Ammon's horn (tissue), 1 donor: ENCODE data around the gene SYVN1.
"Not testable (repeated sequence)": the region's sequence is repeated elsewhere in the genome, so short reads cannot be mapped to it uniquely, and the experiment has no call there.

Experiments
- DNase-seq: peaks from one replicate; pipeline ENCODE4 v3.0.0-alpha.2; 2016; ENCODE audit warnings: low spot score

Gene SYVN1

DNA sequence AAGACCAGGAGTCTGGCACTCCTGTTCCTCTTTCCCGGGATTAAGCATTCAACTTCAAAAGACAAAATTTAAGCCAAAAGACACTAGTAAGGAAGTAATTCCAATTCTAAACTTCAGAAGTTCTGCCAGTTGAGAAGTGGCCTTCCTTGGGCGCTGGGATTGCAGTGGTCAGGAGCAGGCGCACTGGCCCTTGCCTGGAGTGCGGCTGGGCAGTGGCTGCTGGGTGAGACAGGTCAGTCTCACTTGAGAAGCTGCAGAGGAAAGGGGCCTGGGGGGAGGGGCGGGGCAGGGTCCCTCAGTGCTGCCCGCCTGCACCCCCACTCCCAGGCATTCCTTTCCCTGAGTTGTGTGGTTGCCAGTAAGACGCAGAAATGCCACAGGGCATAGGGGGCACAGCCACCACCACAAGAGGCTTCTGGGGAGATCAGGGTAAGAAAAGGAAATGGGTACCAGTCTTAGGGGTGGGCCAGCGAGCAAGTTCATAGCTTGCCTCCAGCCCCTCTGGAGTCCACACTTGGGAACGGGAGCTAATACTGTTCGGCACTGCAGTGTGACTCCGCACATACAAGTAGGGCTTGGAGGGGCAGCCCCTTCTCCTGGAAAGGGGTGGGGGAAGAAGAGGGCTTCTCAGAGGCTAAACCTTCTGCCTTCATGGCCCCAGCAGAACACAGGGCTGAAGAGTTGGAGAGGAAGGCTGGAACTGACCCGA, 6.7 kb downstream of the SYVN1 start:
- DNase-seq = no peak

DNA sequence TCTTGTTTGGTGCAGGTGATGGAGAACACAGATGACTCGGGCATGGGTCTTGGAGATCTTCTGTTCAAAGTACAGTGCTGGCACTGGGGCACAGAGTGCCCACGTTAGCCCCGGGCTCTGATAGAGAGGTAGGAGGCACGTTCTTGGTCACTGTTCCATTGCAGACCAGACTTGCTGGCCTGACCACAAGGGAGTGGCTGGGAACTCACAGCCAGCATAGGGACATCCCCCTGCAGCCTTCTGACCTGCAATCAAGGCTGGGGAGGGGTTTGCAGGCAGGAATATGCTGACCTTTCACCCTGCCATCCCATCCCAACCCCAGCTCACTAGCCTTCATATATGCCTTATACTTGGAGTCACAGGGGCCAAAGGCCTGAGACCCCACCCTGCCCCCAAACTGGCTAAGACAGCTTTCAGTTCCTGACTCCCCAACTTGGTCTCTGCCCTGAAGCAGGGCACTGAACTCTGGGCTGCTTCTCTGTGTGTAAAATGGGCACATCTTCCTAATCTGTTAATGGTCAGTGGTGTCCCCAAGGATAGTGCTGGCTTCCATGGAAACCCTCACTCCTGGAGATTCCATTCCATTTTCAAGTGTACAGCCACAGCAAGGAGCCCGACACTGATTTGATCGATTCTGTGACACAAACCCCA, 7.6 kb downstream of the SYVN1 start:
- DNase-seq = no peak

DNA sequence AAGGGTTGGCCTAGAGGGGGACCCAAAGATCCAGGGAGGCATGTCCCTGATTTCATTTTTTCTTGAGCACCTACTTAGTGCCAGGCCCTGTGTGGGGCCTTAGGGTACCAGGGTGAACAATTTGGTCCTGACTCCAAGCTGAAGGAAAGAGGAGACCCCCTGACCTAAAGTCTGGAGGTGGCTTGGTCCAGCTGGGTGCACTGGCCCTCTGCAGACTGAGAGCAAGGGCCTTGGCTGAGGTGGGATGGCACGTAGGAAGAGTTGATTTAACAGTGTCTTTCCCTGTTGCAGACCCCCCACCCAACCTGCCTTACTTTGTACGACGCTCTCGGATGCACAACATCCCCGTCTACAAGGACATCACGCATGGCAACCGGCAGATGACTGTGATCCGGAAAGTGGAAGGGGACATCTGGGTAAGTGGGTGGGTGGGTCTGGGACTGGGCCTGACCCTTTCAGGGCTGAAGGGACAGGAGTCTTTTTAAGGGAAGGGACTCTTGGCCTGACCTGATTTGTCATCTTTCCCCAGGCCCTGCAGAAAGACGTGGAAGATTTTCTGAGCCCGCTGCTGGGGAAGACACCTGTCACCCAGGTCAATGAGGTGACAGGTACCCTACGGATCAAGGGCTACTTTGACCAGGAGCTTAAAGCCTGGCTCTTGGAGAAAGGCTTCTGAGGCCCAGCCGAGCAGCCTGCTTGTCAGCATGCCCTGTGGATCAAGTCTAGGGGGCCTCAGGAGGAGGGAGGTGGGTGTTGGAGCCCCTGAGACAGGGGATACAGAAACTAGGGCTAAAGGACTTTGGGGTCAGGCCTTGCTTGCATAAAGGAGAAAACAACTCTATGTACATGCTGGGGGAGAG, 8.9 kb downstream of the SYVN1 start:
- DNase-seq = no peak

DNA sequence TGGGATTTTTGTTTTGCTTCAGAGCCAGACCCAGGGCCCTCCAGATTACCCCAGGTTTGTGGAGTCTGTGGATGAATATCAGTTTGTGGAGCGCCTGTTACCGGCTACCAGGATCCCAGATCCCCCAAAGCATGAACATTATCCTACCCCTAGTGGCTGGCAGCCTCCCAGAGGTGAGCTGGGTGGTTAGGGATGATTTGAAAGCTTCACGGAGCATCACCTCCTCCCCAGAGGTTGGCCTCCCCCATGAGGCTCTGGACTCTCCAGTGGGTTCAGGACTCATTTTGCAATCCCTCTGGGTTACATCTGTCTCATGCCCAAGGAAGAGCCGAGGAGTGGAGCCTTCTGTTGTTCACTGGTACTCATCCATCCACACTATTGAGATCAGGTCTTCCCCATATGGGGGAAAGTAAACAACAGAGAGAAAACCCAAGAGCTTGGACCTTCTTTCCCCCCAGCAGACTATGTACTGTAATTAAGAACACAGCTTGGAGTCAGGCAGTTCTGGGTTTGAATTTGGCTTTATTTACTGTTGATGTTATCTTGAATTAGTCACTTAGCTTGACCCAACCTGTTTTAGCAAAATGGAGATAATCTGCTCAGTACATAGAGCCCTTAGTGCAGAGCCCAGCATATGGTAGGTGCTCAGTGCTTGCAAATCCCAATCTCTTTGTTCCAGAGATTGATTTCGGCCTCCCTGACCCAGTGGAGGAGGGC, 9.7 kb downstream of the SYVN1 start:
- DNase-seq = no peak

DNA sequence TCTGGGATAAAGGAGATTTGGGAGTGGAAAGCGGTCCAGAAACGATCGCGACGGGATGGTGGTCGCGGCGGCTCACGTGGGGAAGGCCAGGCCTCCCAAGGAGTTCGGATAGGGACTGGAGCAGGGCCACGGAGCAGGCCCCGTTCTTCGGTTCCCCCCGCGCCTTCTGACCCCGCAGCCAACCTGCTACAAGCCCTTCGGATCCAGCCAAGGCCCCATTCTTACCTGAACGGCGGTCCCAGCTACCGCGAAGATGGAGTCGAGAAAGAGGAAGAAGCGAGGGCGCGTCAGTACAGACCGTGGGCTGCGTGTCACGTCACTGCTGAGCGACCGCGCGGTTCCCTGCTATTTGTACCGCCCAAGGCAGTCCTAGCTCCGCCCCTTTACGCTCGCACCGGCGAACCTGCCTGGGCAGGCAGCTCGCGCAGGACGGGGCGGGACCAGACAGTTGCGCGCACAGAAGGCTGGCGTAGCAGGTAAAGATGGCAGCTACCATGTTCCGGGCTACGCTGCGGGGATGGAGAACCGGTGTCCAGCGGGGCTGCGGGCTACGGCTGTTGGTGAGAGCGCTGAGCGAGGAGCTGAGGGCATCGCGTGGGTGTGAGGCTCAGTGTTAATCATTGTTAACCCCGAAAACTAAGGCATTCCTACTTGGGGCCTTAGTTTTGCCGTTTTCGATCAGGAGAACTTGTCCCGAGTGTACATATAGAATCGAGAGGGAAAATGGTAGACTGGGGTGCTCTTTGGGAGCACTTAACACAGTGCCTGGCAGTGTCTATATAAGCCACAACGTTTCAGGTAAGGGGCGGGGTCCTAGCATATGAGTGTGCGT, 12.2 kb downstream of the SYVN1 start, which contains the start of the genes FAU and MRPL49:
Gene FAU (minus strand): TSS at position 270 of the 832 bp plus-strand sequence. CDS start 321 bp downstream, outside the sequence.
Gene MRPL49 (plus strand): TSS at position 457 of the 832 bp plus-strand sequence. CDS start 26 bp downstream, at position 483.
- DNase-seq = peak; percentile 99

DNA sequence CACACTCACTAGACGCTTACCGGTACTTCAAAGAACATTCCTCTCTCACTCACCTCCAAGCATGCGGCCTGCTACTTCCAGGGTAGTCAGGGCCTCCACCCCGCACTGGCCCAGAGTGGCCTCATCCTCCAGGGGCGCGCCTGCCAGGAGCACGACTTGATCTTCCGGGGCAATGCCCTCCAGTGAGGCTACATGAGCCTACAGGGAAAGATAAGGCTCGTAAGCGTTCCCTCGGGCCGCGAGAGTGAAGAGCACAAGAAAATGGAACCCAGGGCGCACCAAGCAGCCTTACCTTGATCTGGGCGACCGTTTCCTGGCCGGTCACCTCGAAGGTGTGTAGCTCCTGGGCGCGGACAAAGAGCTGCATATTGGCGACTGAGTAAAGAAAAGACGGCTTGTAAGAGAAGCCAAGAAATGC, 12.9 kb downstream of the SYVN1 start:
- no peak for DNase-seq

DNA sequence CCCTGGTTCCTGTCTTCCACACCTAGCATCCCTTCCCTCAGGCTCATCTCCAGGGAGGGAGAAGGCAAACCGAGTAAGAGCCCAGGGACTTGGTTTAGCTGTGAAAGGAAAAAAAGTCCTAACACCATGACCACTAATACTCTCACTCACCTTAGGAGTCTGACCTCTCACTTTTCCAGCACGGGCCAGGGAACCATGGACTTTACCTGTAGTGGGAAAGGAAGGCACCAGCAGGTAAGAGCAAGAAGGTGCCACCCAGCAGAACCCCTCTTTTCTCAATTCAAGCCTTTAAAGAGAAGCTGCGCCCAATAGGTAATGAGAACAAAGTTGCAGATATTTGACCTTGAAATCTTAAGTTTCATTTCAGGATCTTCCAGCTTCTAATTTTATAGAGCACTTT, 13.5 kb downstream of the SYVN1 start:
- no peak for DNase-seq

DNA sequence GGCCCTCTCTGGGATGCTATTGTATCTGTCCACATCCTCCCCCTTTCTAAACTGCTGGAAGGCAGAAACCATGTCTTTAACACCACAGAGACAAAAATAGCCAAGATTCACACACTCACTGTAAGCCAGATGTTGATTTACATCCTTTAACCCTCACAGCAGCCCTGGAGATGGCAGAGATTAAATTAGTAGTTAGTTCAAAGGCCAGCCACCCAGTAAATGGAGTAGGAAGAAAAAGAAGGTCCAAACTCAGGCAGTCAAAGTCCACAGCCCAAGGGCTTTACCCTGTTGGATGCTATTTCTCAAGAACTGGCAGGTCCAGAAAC, 14.7 kb downstream of the SYVN1 start:
- no peak for DNase-seq

DNA sequence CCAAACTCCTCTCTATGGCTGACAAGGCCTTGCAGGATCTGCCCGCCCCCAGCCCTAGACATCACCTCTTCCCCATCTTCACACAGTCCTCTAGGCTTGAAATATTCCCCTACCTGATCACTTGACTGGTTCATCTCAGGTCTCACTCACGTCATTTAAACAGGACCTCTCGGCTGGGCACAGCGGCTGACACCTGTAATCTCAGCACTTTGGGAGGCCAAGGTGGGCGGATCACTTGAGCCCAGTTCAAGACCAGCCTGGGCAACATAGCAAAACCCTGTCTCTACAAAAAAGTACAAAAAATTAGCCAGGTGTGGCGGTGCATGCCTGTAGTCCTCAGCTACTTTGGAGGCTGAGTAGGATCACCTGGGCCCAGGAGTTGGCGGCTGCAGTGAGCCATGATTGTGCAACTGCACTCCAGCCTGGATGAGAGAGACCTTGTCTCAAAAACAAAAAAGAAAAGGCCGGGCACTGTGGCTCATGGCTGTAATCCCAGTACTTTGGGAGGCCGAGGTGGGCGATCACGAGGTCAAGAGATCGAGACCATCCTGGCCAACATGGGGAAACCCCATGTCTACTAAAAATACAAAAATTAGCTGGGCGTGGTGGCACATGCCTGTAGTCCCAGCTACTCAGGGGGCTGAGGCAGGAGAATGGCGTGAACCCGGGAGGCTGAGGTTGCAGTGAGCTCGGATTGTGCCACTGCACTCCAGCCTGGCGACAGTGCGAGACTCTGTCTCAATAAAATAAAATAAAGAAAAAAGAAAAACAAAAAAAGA, 15.2 kb downstream of the SYVN1 start:
- DNase-seq = not testable (repeated sequence)

DNA sequence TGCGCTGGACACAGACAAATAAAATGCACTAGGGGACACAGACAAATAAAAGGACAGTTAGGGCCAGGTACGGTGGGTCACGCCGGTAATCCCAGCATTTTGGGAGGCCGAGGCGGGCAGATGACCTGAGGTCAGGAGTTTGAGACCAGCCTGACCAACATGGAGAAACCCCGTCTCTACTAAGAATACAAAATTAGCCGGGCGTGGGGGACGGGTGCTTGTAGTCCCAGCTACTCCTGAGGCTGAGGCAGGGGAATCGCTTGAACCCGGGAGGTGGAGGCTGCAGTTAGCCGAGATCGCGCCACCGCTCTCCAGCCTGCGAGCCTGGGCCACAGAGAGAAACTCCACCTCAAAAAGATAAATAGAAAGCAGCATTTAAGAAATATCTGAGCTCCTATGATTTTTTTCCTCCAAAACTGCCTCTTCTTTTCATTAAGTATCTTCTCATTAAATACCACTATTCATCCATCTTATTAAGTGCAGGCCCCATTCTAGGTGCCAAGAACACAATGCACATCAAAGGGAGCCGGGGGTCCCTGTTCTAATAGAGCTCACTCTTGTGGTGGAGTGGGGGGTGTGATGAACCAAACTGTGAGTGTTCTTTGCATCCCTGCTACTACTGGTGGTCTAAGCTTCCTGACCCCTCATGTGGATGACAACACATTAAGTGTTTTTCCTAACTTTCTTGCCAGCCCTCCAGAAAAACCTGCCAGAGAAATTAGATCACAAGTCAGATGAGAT, 16.1 kb downstream of the SYVN1 start:
- no peak for DNase-seq

DNA sequence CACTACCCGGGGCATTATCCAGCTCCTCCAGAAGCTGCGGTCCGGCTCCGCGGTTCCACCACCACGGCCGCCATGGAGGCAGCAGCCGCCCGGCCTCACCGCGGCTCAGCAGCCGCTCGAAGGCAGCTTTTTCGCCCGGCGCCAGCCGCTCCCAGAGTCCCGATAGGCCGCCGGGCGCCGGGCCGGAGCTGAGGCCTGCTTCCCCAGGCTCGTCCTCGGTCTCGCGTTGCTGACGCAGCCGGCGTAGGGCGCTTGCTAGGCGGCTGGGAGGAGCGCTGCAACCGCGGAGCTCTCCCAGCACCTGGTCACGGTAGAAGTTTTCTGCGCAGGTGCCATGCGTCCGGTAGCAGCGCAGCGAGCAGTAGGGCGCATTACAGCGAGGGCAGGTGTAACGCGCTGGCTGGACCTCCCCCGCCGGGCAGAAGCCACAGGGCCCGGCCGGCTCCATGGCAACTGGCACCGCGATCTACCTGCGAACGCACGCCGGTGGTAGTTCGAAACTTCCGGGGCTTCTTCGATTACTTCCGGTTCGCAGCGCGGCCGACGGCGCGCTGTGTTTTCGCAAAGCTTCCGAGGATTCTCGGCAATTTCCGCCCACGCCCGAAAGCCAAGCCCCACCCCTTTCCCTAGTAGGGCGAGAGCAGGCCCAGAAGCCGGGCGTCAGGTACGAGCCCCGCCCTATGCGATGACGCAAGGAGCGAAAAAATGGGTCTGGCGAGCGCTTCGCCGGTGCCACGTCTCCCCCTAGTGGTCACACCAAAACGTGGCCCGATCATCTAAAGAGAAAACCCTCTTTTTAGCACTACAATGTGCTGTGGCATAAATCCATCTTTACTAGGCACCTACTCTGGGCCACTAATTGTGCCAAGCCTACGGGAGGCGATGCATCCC, 16.9 kb downstream of the SYVN1 start, which contains the start of gene ZNHIT2:
Gene ZNHIT2 (minus strand): TSS at position 496 of the 891 bp plus-strand sequence. CDS start 48 bp downstream, at position 448.
- peak; percentile 99 for DNase-seq

DNA sequence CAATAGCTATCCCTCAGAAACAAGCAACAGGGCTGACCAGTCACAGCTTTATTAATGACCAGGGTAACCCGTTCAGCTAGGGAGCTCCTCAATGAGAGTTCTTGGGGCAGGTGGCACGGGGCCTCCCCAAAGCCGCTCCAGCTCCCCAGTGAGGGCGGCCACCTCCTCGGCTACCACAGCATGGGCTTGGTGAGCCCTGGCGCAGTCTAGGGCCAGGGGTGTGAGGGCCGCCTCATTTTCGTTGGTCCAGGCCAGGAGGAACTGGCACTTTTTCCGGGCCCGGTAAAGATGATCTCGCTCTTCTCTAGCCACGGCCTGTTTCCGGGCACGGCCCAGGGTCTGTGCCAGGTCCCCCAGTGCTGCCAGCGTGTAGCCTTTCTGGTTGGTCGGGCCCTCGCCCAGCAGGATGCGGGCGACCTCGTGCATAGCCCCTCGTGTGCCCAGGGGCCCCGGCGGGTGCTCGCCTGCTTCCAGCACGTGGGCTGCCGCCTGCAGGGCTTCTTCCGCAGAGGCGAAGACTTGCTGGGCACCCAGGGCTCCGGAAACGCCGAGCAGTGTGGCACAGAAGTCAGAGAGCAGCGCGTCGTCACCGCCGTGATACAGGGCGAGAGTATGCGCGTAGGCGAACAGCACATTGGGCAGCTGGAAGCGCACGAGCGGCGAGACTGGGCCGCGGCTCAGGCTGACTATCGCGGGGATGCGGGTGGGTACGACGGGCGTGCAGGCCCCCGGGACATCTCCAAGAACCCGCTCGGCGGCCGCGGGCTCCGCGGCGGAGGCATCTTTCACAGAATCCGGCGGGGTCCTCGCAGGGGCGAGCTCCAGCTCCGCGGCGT, 17.7 kb downstream of the SYVN1 start:
- no peak for DNase-seq

DNA sequence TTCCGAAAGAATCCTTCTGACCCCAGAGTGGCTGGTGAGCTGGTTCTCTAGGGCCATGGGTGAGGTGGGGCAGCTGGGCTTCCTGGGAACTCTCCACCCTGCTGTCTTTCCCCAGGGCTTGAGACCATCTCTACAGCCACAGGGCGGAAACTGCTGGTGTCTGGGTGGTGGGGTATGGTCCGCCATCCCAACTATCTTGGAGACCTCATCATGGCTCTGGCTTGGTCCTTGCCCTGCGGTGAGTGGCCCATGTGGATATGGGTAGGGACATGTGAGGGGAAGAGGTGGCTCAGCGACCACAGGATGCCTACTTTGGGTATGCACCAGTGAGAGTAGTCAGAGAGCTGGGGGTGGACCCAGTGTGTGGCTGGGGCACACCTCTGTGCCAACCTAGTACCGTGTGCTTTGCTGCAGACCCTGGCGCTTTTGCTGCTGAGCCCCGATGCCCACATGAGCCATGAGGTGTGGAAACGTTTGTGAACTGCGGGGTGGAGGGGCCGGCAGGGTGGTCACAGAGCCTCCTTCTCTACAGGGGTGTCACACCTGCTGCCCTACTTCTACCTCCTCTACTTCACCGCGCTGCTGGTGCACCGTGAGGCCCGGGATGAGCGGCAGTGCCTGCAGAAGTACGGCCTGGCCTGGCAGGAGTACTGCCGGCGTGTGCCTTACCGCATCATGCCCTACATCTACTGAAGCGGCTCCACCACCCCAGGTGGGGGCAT, 18.8 kb downstream of the SYVN1 start:
- no peak for DNase-seq

DNA sequence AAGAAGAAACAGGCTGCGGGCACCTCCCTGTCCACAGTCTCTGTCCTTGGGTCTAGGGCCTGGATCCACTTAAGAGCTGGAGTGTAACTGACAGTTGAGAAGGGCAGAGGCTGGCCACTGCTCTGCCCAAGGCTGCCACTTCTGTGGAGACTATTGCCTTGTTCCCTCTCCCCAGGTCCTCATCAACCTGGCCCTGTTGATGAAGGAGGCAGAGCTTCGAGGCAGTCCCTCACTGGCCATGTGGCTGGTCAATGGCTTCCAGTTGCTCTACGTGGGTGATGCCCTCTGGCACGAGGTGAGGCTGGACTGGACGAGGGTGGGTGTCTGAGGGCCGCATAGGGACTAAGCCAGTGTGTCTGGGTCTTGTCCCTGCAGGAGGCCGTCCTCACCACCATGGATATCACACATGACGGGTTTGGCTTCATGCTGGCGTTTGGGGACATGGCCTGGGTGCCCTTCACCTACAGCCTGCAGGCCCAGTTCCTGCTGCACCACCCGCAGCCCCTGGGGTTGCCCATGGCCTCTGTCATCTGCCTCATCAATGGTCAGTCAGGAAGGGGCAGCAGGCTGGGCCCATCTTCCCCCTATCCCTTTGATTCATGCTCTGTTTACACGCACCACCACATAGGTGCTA, 19.7 kb downstream of the SYVN1 start:
- DNase-seq = no peak

DNA sequence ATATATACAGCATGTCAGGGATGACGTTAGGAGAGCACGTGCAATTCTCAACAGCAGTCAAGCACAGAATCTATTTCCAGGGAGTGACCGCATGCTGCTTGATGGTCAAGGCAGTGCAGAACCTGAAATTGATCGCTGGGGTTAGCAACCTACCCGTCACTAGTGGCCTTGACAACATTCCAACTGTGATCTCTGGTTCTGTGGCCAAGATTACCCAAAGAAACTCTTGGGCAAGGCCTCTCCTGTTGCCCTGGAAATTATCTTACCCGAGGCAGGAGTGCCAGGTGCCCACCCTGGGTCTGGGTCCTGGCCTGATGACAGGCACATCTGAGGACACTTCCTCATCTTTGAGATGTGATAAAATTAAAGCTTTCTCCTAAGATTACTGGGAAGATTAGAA, 20.5 kb downstream of the SYVN1 start:
- no peak for DNase-seq

DNA sequence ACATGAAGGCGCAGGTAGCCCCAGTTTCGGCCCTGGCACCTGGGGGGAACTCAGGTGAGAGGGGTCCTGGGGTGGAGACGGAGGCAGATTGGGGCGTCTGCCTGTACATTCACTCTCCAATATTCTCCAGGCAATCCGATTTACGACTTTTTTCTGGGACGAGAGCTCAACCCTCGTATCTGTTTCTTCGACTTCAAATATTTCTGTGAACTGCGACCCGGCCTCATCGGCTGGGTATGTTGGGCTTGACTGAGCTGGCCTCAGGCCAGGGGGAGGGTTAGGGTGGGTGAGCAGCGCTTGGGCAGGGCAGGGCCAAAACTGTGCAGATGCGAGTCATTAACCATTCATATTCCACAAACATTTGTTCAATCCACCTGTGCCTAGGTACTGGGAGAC, 21.0 kb downstream of the SYVN1 start:
- DNase-seq = no peak
